RWPE1 (cell line): Measurements from ENCODE around the gene IQGAP2.

Experiments
- CTCF ChIA-PET: fragments of 350-600 bp; sonication (Branson Sonifier 250); formaldehyde crosslinking; extraction: SDS; loops from one replicate; lab custom pipeline; 2021; lab: Yijun Ruan, JAX
- POLR2A ChIA-PET: fragments of 400-600 bp; formaldehyde crosslinking; extraction: SDS; loops from one replicate; lab custom pipeline; 2020; ENCODE audit warnings: antibody characterized with exemption; ENCODE audit not compliant: low non-redundant PET; lab: Yijun Ruan, JAX
- DNase-seq: peaks from one replicate; pipeline ENCODE4 v3.0.0; 2012; ENCODE audit warnings: low spot score
- H3K27ac ChIP-seq: fragments of 450-650 bp; 2 replicates; pipeline ENCODE4 v1.5.1; 2017
- CTCF ChIP-seq: fragments of 450-650 bp; conservative IDR thresholded peaks from 2 replicates; pipeline ENCODE4 v1.5.1; 2017; ENCODE audit warnings: low read depth, mild to moderate bottlenecking

IQGAP2 gene

GRCh38 chr5:76542241-76542640 lies 139.2 kb downstream of the IQGAP2 start:
- H3K27ac ChIP-seq: no peak overlapping the region
- CTCF ChIA-PET: interaction anchor here (1.1 kb wide), 1 partner anchor 139 kb away, joined by 4 read pairs; the partner anchor contains the start of gene IQGAP2
- DNase-seq: no peak
- POLR2A ChIA-PET: no interaction called here
- TF ChIP-seq CTCF: no peak

- no peak overlapping the region for H3K27ac ChIP-seq
- DNase-seq: no peak
- ChIA-PET CTCF (interaction anchor here (0.6 to 1.2 kb wide), 4 partner anchors 190 to 807 kb away, joined by 3 to 4 read pairs (median 3); no protein-coding TSS in a partner anchor), POLR2A (interaction anchor here (0.7 kb wide), 1 partner anchor 34 kb away, joined by 3 read pairs; no protein-coding TSS in a partner anchor)
- TF ChIP-seq CTCF: no peak
Measured at GRCh38 chr5:76542887-76543690, 140.0 kb downstream of the IQGAP2 start.

GRCh38 chr5:76544268-76544926 lies 141.3 kb downstream of the IQGAP2 start:
- DNase-seq: peak; percentile 62
- no peak overlapping the region for H3K27ac ChIP-seq
- ChIA-PET CTCF (interaction anchor here (0.6 to 1.2 kb wide), 8 partner anchors 21 to 808 kb away, joined by 3 to 8 read pairs (median 3); no protein-coding TSS in a partner anchor), POLR2A (interaction anchor here (0.6 kb wide), 1 partner anchor 171 kb away, joined by 5 read pairs; no protein-coding TSS in a partner anchor)
- TF ChIP-seq CTCF: peak; percentile 69

GRCh38 chr5:76545184-76545583 lies 142.1 kb downstream of the IQGAP2 start:
- POLR2A ChIA-PET: no interaction called here
- CTCF ChIA-PET: no interaction called here
- H3K27ac ChIP-seq: no peak overlapping the region
- DNase-seq: no peak
- no peak for TF ChIP-seq CTCF

GRCh38 chr5:76546497-76547102 lies 143.5 kb downstream of the IQGAP2 start:
- no peak for TF ChIP-seq CTCF
- no peak for DNase-seq
- POLR2A ChIA-PET: no interaction called here
- CTCF ChIA-PET: interaction anchor here (0.6 to 1.1 kb wide), 3 partner anchors 28 to 340 kb away, joined by 3 read pairs; no protein-coding TSS in a partner anchor
- no peak overlapping the region for H3K27ac ChIP-seq
